ENCODE data around the gene KLHL12.

KLHL12 gene

GRCh38 chr1:202901555-202901954 lies 25.5 kb downstream of the KLHL12 start:
- ATAC-seq = no peak
- TF ChIP-seq ZNF8 (CRISPR knock-in tag; IDR thresholded peaks at IDR 0.05) (no peak), GLIS3 (CRISPR knock-in tag; IDR thresholded peaks at IDR 0.05) (no peak), ZFP30 (CRISPR knock-in tag; IDR thresholded peaks at IDR 0.05) (no peak), ZC3H10 (CRISPR knock-in tag; IDR thresholded peaks at IDR 0.05) (no peak), CSDC2 (CRISPR knock-in tag; IDR thresholded peaks at IDR 0.05) (no peak), POU6F1 (CRISPR knock-in tag; IDR thresholded peaks at IDR 0.05; ENCODE audit: borderline replicate concordance, low read depth) (no peak), TOX (CRISPR knock-in tag; IDR thresholded peaks at IDR 0.05; ENCODE audit: borderline replicate concordance) (no peak), SNAI2 (CRISPR knock-in tag; IDR thresholded peaks at IDR 0.05) (no peak), RARB (CRISPR knock-in tag; IDR thresholded peaks at IDR 0.05) (no peak), TSHZ2 (CRISPR knock-in tag; IDR thresholded peaks at IDR 0.05) (no peak), ARNTL (CRISPR knock-in tag; IDR thresholded peaks at IDR 0.05; ENCODE audit: borderline replicate concordance, low read depth) (no peak), PPARA (CRISPR knock-in tag; IDR thresholded peaks at IDR 0.05; ENCODE audit: borderline replicate concordance) (no peak), CSRNP3 (CRISPR knock-in tag; IDR thresholded peaks at IDR 0.05) (no peak), ISL1 (CRISPR knock-in tag; IDR thresholded peaks at IDR 0.05) (no peak)

- ATAC-seq = no peak
- TF ChIP-seq ISL1 (CRISPR knock-in tag; IDR thresholded peaks at IDR 0.05) (no peak), BACH2 (CRISPR knock-in tag; IDR thresholded peaks at IDR 0.05; ENCODE audit: borderline replicate concordance) (no peak), RARB (CRISPR knock-in tag; IDR thresholded peaks at IDR 0.05) (no peak), ZC3H10 (CRISPR knock-in tag; IDR thresholded peaks at IDR 0.05) (no peak), TCF4 (CRISPR knock-in tag; IDR thresholded peaks at IDR 0.05; ENCODE audit: borderline replicate concordance) (no peak), ZFP3 (CRISPR knock-in tag; IDR thresholded peaks at IDR 0.05) (no peak), ZNF70 (CRISPR knock-in tag; IDR thresholded peaks at IDR 0.05) (no peak), CSRNP3 (CRISPR knock-in tag; IDR thresholded peaks at IDR 0.05) (no peak), POU6F1 (CRISPR knock-in tag; IDR thresholded peaks at IDR 0.05; ENCODE audit: borderline replicate concordance, low read depth) (no peak), ARNTL (CRISPR knock-in tag; IDR thresholded peaks at IDR 0.05; ENCODE audit: borderline replicate concordance, low read depth) (no peak), PPARA (CRISPR knock-in tag; IDR thresholded peaks at IDR 0.05; ENCODE audit: borderline replicate concordance) (no peak)
Observed at GRCh38 chr1:202892501-202892900, 34.5 kb downstream of the KLHL12 start.

GRCh38 chr1:202890392-202890791 lies 36.6 kb downstream of the KLHL12 start:
- ATAC-seq = no peak
- TF ChIP-seq ZFP30 (CRISPR knock-in tag; IDR thresholded peaks at IDR 0.05) (no peak), CSRNP3 (CRISPR knock-in tag; IDR thresholded peaks at IDR 0.05) (no peak), ZFP3 (CRISPR knock-in tag; IDR thresholded peaks at IDR 0.05) (no peak), RARB (CRISPR knock-in tag; IDR thresholded peaks at IDR 0.05) (no peak), SNAI2 (CRISPR knock-in tag; IDR thresholded peaks at IDR 0.05) (no peak), ZC3H10 (CRISPR knock-in tag; IDR thresholded peaks at IDR 0.05) (no peak), ESRRG (CRISPR knock-in tag; IDR thresholded peaks at IDR 0.05) (no peak), BACH2 (CRISPR knock-in tag; IDR thresholded peaks at IDR 0.05; ENCODE audit: borderline replicate concordance) (no peak), ZNF565 (CRISPR knock-in tag; conservative IDR thresholded peaks at IDR 0.05; ENCODE audit: low read depth) (no peak), TSHZ2 (CRISPR knock-in tag; IDR thresholded peaks at IDR 0.05) (no peak), ZNF8 (CRISPR knock-in tag; IDR thresholded peaks at IDR 0.05) (no peak), GLIS3 (CRISPR knock-in tag; IDR thresholded peaks at IDR 0.05) (no peak), POU6F1 (CRISPR knock-in tag; IDR thresholded peaks at IDR 0.05; ENCODE audit: borderline replicate concordance, low read depth) (no peak), TCF4 (CRISPR knock-in tag; IDR thresholded peaks at IDR 0.05; ENCODE audit: borderline replicate concordance) (no peak)

Measured in SK-N-SH treated with all-trans-retinoic acid at 6 μM for 48 hours (cell line).